Measurements from ENCODE around the gene PRKAR2A.

The PRKAR2A gene

DNA sequence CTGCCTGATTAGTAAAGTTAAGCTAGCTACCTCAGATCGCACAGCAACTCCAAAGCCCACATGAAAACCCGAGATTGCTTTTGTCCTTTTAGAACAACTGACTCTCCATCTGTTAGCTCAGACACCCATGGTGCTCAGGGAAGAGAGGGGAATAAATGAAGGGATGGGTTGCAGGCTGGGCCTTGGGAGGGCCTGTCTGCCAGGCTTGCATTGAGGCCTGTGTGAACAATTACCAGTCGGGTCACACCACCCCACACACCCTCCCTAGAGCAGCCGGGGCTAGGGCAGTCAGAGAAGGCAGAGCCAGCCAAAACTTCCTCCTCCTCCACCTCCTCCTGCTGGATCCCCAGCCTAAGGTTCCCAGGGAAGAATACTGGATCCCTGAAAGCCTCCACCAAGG lies 8.8 kb upstream of the PRKAR2A start:
- TF ChIP-seq, protein P1, sequence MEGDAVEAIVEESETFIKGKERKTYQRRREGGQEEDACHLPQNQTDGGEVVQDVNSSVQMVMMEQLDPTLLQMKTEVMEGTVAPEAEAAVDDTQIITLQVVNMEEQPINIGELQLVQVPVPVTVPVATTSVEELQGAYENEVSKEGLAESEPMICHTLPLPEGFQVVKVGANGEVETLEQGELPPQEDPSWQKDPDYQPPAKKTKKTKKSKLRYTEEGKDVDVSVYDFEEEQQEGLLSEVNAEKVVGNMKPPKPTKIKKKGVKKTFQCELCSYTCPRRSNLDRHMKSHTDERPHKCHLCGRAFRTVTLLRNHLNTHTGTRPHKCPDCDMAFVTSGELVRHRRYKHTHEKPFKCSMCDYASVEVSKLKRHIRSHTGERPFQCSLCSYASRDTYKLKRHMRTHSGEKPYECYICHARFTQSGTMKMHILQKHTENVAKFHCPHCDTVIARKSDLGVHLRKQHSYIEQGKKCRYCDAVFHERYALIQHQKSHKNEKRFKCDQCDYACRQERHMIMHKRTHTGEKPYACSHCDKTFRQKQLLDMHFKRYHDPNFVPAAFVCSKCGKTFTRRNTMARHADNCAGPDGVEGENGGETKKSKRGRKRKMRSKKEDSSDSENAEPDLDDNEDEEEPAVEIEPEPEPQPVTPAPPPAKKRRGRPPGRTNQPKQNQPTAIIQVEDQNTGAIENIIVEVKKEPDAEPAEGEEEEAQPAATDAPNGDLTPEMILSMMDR (conservative IDR thresholded peaks at IDR 0.05; ENCODE audit: low read depth, low read length) = no peak
- no peak for DNase-seq (ENCODE audit: low read depth)
- no peak overlapping the region for H3K4me3 ChIP-seq (ENCODE audit: low read length)

DNA sequence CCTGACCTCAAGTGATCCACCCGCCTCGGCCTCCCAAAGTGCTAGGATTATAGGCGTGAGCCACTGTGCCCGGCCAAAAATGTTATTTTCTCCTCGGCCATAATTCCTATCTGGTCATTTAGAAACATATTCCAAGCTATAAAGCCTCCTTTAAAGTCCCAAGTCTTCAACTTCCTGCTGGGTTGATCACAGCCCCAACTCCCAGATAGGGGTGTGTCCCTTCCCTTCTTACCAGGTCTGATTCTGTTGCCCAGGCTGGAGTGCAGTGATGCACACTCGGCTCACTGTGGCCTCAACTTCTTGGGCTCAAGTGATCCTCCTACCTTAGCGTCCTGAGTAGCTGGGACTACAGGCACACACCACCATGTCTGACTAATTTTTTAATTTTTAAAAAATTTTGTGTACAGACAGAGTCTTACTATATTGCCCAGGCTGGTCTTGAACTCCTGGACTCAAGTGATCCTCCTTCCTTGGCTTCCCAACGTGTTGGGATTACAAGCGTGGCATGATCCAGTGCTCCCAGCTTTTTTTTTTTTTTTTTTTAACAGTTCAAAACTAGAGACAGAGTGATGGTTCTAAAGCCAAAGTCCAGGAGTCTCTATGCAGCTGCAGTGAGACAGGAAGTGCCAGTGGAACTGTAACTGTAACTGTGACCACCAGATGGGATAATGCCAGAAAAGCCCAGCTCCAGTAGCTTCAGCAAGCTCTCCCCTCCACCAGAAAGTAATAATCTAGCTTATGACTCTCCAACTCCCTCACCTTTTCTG lies 8.2 kb upstream of the PRKAR2A start:
- H3K4me3 ChIP-seq (ENCODE audit: low read length) = no peak overlapping the region
- TF ChIP-seq, protein P1 (conservative IDR thresholded peaks at IDR 0.05; ENCODE audit: low read depth, low read length) = no peak
- no peak for DNase-seq (ENCODE audit: low read depth)

DNA sequence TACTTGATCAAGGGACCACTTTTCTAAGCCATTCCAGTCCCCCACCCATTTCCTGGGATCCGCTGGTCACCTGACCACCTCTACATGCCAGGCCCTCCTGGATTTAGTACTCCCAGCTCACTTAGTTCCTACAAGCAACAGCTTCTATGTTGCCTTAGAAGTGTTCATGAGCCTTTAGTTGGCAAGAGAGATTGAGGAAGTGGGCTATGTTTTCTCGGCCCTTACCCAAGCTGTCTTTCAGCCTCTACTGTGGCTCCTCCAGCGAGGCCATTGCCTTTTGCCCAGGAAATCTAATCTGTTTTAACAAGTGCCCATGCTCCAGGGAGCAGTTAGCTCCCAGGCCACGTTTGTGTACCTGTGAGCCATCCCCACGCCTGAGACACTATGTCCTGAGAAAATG lies 4.5 kb upstream of the PRKAR2A start:
- H3K4me3 ChIP-seq (ENCODE audit: low read length) = no peak overlapping the region
- TF ChIP-seq, protein P1 (conservative IDR thresholded peaks at IDR 0.05; ENCODE audit: low read depth, low read length) = no peak
- DNase-seq (ENCODE audit: low read depth) = no peak

DNA sequence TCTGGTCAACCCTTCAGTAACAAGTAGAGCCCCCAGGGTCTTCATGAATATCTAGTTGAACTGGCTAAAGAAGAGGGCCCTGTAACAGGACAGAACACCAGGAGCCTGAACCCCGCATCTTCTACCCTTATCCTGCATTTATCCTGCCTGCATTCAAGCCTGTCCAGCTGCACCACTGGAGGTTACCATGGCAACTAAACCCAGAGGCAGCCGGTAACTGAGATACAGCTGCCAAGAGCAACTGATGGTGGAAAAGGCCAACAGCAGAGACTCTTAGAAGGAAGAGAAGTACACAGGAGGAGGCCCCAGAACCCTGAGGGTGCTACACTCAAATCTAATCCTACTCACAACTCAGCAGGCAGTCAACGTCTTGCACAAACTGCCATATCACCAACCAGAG lies 3.7 kb upstream of the PRKAR2A start:
- no peak overlapping the region for H3K4me3 ChIP-seq (ENCODE audit: low read length)
- TF ChIP-seq, protein P1 (conservative IDR thresholded peaks at IDR 0.05; ENCODE audit: low read depth, low read length) = no peak
- no peak for DNase-seq (ENCODE audit: low read depth)

DNA sequence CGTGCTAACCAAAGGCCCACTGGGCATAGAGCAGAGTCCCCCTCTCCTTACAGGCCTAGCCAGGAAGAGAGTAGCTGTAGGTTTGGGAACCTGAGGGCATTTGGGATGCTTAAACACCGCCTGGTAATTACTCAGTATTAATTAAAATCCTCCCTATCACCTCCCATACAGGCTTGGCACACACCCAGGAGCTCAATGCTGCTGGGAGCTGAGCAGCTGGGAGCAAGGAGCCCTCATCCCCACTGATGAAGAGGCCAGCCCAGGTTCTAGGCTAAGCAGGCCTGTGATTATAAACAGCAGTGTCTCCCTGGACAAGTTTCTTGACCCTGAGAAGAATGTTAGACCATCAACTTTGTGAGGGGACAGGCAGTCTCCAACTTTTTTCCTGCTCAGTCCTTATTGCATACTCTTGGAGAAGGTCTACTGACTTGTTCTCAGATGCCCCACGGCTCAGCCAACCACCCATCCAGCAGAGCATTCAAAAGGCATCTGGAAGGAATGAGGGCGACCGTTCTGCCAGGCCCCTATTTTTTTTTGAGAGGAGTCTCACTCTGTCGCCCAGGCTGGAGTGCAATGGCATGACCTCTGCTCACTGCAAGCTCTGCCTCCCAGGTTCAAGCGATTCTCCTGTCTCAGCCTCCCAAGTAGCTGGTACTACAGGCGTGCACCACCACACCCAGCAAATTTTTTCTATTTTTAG lies 1.3 kb upstream of the PRKAR2A start:
- no peak for DNase-seq (ENCODE audit: low read depth)
- H3K4me3 ChIP-seq (ENCODE audit: low read length) = no peak overlapping the region
- TF ChIP-seq, protein P1 (conservative IDR thresholded peaks at IDR 0.05; ENCODE audit: low read depth, low read length) = no peak

DNA sequence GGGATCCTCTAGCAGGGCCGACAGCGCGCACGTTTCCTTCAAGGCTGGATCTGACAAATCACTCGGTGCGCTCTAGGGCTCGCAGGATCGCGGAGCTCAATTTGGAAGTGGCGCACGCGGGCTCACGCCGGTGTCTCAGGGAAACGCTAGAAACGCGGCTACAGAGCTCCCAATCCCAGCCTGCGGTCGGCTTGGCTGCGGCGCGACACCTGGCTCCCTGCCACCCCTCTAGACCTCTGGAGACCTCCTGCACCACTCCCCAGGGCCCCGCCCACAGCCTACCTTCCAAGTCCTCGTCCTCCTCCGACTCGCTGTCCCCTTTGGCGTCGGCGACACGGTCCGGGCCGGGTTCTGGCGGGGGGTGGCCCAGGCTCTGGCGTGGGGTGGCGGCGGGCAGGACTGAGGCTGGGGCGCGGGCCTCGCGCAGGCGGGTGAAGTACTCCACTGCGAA lies 596 bp downstream of the PRKAR2A start:
- TF ChIP-seq, protein P1 (conservative IDR thresholded peaks at IDR 0.05; ENCODE audit: low read depth, low read length) = no peak
- no peak for DNase-seq (ENCODE audit: low read depth)
- peak overlapping the region; percentile 57 for H3K4me3 ChIP-seq (ENCODE audit: low read length)

DNA sequence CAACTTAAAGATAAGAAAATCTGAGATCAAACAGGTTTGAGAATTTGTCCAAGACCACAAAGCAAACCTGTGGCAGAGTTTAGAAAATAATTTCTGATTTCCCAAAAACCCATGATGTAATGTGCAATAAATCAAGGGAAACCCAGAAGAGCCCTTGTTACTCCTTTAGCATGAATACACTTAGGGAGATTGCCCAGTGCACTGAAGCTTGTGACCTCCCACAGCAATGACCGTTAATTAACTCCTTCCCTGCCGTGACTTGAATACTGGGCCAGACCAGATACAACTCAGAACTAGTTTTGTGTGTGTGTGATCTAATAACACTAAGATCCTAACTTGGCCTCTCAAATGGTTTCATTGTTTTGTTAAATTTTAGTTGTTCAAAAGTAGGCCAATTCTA lies 2.5 kb downstream of the PRKAR2A start:
- TF ChIP-seq, protein P1 (conservative IDR thresholded peaks at IDR 0.05; ENCODE audit: low read depth, low read length) = no peak
- no peak overlapping the region for H3K4me3 ChIP-seq (ENCODE audit: low read length)
- DNase-seq (ENCODE audit: low read depth) = no peak
